GM21367 (cell line): Measurements from ENCODE around the gene GOLGA1.
"Not testable (repeated sequence)": the region's sequence is repeated elsewhere in the genome, so short reads cannot be mapped to it uniquely, and the experiment has no call there.

Experiments used
- ATAC-seq: cut with Tn5 transposase; IDR thresholded peaks from one replicate; pipeline ENCODE4 v1.9.1; 2021; ENCODE audit not compliant: unreplicated experiment

GOLGA1 gene

DNA sequence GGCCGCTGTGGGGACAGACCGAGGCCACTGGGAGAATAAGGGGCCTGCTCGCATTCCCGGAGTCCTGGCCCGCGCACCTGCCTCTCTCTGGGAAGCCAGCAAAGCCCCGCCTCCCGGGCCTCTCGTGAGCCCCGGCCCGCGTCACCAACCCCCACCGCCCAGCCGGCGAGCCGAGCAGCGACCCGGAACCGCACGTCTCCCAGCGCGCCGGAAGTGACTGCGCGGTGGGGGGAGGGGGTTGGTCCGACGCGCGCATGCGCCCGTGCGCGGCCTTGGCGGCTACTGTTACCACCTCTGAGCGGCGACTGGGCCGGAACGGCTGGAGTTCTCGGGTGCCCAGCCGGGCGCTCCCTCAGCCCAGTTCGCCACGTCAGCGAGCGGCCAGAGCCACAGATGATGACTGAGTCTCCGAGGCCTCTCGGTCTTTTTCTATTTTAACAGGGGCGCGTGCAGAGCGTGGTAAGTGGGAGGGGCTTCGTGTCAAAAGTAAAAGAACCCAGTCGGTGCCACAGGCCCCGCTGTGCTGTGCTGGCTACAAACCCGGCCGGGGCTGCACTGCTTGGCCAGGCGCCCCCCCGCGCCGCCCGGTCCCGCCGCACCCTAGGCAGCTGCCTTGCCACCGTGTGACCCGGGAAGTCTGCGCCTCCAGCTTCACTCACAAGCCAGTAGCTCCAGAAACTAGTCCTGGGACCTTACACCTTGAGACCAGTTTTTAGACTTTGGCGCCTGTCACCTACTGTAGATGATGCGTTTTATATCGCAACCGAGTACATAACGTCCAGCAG is at the start of gene GOLGA1:
Gene GOLGA1, minus strand, starts transcription at position 190 of the 785 bp plus-strand sequence. CDS start 2,372 bp downstream, outside the sequence.
- ATAC-seq: peak; percentile 70

DNA sequence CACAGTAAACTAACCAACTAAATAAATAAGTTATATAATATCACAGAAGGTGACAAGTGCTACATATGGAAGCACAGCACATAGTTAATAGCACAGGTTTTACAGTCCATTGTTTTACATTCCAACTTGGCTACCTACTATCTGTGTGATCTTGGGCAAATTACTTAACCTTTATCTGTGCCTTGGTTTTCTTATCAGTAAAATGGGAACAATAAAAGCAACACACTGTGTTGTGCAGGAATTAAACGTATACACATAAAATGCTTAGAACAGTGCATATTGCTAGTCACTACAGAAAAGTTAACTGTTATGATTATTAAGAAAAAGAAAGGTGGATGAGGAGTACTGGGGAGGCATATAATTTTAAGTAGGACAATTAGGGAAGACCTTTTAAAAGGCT is 42.8 kb upstream of the GOLGA1 start:
- ATAC-seq: no peak

GRCh38 chr9:124980431-124980830 is 39.5 kb upstream of the GOLGA1 start:
- ATAC-seq: no peak

DNA sequence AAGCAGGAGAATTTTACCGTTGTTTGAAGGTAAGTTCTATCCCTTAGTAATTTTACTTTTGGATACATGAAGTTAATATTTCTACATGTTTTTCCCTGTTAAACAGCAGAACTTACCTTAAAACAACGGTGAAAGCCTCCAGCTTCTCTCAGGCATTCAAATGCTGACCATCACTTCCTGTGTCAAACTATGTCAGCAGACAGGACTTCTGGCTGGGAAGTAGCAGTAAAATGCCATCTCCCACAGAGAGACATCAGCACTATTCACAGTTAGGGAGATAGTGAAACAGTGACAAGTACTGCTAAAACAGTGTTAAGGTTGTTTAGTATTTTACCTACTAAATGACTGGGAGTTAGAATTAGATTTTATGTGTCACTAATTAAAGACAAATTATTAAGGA is 34.2 kb upstream of the GOLGA1 start:
- no peak for ATAC-seq

DNA sequence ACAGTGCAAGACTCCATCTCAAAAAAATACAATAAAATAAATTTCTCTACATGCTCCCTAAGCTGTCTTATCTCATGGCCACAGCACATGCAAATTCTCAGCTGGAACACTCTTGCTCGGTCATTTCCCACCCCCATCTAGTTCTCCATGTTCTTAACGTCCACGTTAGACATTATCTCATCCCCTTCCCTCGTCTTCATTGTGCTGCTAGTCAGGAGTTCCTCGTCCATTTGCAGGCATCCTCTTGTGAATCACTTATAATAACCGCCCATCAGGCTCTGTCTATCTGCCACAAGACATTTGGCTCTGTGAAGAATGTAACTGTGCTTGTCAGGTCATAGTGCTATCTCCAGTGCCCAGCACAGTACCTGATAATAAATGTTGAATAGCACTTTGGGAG is 32.9 kb upstream of the GOLGA1 start:
- ATAC-seq: no peak

DNA sequence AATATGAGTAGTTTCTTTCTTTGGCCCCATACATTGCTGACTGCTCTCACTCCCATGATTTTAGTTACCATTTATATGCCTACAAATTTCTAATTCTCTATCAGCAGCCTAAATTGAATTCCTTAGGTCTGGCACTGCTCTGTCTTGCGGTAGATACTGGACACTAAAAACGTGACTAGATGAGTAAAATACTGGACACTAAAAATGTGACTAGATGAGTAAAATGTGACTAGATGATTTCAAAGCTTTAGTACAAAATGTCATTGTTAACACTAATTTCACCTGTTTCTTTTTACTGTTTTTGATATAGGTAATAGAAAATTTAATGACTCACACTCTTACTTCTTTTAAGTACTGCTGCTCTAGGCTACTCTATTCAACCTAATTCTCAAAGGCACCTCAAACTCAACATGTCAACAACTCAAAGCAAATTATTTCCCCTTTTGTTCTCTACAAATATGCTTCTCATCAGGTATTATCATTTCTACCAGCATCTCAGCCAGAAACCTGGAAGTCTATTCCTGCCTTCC is 31.4 kb upstream of the GOLGA1 start:
- ATAC-seq: no peak

DNA sequence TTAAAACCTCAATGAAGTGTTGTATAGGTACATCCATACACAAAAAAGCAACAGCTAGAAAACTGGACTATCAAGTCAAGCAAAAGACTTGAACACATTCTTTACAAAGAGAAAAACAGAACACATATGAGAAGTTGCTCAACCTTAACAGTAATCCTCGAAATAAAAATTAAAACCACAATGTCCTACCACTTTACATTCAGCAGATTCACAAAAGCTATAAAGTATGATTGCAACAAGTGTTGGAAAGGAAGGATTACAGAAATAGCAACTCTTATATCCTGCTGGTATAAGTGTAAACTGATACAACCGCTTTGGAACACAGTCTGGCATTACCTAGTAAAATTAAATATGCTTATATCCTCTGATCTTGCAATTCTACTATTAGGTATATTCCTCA is 28.5 kb upstream of the GOLGA1 start:
- ATAC-seq: no peak

GRCh38 chr9:124968238-124968637 is 27.4 kb upstream of the GOLGA1 start:
- no peak for ATAC-seq

DNA sequence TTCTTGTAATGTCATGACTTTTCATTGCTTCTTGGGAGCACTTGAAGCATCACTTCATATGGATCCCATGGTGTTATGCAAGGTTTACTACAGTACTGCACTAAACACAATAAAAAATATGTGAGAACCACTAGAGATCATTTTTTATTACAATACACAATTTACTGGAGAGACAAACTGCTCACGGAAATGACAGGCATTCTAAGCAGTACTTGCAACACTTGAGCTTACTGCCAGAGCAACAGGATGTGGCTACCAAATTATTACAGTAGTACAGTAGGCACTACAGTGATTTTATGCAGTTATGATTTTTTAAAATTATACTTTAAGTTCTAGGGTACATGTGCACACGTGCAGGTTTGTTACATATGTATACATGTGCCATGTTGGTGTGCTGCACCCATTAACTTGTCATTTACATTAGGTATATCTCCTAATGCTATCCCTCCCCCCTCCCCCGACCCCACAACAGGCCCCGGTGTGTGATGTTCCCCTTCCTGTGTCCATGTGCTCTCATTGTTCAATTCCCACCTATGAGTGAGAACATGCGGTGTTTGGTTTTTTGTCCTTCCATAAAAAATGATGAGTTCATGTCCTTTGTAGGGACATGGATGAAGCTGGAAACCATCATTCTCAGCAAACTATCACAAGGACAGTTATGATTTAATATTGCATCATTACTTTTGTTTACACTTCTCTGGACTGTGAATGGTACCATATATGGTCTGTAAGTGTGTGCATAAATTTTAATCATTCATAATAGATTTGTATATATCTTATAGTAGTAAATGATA is 25.1 kb upstream of the GOLGA1 start:
- ATAC-seq: not testable (repeated sequence)

GRCh38 chr9:124964604-124965003 is 23.7 kb upstream of the GOLGA1 start:
- ATAC-seq: no peak

- ATAC-seq: no peak
Observed at GRCh38 chr9:124964056-124964455, 23.2 kb upstream of the GOLGA1 start.

- ATAC-seq: no peak
Observed at GRCh38 chr9:124960409-124960752, 19.5 kb upstream of the GOLGA1 start.

DNA sequence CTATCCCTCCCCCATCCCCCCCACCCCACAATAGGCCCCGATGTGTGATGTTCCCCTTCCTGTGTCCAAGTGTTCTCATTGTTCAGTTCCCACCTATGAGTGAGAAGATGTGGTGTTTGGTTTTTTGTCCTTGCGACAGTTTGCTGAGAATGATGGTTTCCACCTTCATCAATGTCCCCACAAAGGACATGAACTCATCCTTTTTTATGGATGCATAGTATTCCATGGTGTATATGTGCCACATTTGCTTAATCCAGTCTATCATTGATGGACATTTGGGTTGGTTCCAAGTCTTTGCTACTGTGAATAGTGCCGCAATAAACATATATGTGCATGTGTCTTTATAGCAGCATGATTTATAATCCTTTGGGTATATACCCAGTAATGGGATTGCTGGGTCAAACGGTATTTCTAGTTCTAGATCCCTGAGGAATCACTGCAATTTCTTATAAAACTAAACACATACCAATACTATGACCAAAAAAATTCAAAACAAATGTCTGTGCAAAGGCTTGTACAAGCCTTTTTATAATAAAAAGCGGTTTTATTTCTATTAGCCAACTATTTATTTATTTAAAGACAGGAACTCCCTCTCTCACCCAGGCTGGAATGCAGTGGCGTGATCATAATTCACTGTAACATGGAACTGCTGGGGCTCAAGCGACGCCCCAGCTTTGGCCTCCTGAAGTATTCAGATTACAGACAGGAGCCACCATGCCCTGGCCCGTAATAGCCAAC is 19.0 kb upstream of the GOLGA1 start:
- not testable (repeated sequence) for ATAC-seq

DNA sequence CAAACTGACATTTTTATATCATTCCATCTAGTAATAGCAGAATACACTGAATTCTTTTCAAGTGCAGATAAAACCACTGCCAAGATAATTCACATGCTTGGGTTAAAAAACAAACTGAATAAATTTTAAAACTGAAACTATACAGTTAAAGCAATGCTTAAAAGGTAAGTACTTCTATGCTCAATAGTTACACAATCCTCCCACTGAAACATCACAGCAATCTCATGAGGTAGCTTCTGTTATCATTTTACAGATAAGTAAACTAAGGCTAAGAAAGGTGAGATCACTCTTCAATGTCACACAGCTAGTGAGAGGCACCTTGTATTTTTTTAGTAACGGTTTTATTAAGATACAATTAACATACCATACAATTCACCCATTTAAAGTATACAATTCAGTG is 13.4 kb upstream of the GOLGA1 start:
- ATAC-seq: no peak

DNA sequence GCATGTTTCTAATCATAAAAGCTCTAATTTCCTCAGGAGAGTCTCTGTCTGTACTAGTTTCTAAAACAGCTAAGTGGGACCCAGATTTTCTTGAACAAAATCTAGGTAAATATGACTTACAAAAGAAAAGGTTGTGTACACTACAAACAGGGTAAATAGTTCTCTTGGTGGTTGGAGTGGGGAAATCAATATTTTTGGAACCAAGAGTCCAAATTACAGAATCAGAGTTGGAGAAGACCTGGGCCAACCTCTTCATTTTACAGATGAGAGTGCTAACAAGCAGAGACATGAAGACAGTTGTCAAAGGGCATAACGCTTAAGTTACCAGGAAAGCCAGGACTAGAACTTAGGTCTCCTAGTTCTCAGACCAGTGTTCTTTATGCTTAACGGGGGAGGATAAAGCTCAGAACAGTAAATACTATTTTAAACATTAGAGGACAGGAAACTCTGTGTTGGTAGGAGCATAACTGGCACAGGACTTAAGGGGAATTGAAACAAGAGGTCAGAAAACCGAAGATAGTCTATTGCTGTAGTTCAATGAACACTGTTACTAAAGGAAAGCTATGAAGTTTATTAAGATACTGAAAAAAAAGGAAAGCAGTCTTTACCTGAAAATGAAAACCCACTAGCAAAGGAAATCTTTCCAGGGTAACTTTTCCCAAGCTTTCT is 9.3 kb upstream of the GOLGA1 start:
- ATAC-seq: no peak

DNA sequence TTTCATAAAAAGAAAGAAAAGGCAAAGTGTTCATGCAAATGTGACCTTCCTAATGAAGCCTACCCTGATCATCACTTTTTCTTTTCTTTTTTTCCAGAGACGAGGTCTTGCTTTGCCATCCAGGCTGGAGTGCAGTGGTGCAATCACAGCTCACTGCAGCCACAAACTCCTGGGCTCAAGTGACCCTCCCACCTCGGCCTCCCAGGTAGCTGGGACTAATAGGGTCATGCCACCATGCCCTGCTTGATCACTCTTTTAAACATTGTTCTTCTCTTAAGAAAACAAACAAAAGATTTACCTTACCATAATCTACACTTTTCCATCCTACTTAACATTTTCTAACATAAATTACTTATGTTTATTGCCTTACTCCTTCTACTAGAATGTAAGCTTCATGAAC is 8.5 kb upstream of the GOLGA1 start:
- ATAC-seq: no peak

GRCh38 chr9:124947727-124948391 is 7.0 kb upstream of the GOLGA1 start:
- ATAC-seq: no peak

DNA sequence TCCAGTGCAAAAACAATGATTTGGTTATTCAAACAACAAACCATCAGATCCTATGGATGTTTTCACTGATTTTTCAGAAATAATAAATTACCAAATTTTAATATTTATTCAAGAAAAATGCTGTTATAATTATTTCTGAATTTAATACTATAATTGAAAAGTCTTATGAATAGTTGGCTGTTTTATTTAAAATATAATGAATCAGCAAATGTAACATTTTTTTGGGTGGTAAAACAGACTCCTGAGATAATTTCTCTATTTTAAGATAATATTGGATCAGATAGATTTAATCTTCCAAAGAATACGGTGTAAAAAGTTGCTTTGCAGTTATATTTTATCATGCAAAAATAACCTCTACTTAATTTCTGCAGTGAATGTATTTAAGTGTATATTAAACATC is 5.3 kb upstream of the GOLGA1 start:
- no peak for ATAC-seq

- peak; percentile 23 for ATAC-seq
Observed at GRCh38 chr9:124941679-124942561, 1.0 kb upstream of the GOLGA1 start.
